MCF 10A (cell line): ENCODE measurements around the gene ASAP2. TPM values are rescaled to one million over a fixed set of nuclear protein-coding genes. Genes with fewer than 3 reads are reported as not detected.

Experiments used
- BruUV-seq: library from RNA; stranded (reverse); fragments of 400-500 nt; replicated peaks from 2 replicates; lab custom pipeline; 2021; lab: Mats Ljungman, UMichigan
- CTCF ChIA-PET: fragments of 300-600 bp; sonication (Branson Sonifier 250); formaldehyde crosslinking; extraction: SDS; loops from one replicate; lab custom pipeline; 2021; ENCODE audit warnings: antibody characterized with exemption, inconsistent platforms; lab: Yijun Ruan, JAX
- POLR2A ChIA-PET: fragments of 300-600, 350-650 bp; sonication (Branson Sonifier 250); formaldehyde crosslinking; extraction: SDS; loops from one replicate; lab custom pipeline; 2020; ENCODE audit warnings: antibody characterized with exemption, inconsistent platforms; lab: Yijun Ruan, JAX
- DNase-seq: peaks from one replicate; pipeline ENCODE4 v3.0.0-alpha.2; 2018; ENCODE audit not compliant: unreplicated experiment
- H3K27ac Mint-ChIP-seq: one replicate; pipeline ENCODE4 v1.8.0; 2022; ENCODE audit warnings: mild to moderate bottlenecking, low read depth, mixed read lengths; ENCODE audit not compliant: unreplicated experiment
- H3K27me3 Mint-ChIP-seq: one replicate; pipeline ENCODE4 v1.8.0; 2022; ENCODE audit warnings: mixed read lengths; ENCODE audit not compliant: insufficient read depth, unreplicated experiment
- H3K36me3 Mint-ChIP-seq: one replicate; pipeline ENCODE4 v1.8.0; 2022; ENCODE audit warnings: mild to moderate bottlenecking, moderate library complexity, mixed read lengths; ENCODE audit not compliant: insufficient read depth, unreplicated experiment
- H3K4me1 Mint-ChIP-seq: one replicate; pipeline ENCODE4 v1.8.0; 2022; ENCODE audit warnings: mixed read lengths; ENCODE audit not compliant: insufficient read depth, unreplicated experiment
- H3K4me3 Mint-ChIP-seq: one replicate; pipeline ENCODE4 v1.8.0; 2022; ENCODE audit warnings: mild to moderate bottlenecking, moderate library complexity, mixed read lengths; ENCODE audit not compliant: unreplicated experiment
- H3K9me3 Mint-ChIP-seq: one replicate; pipeline ENCODE4 v1.8.0; 2022; ENCODE audit warnings: mixed read lengths; ENCODE audit not compliant: unreplicated experiment
- CTCF ChIP-seq: fragments of 200-600 bp; IDR thresholded peaks from one replicate; pipeline ENCODE4 v1.8.0; 2022; ENCODE audit warnings: antibody characterized with exemption, mild to moderate bottlenecking; ENCODE audit not compliant: unreplicated experiment
- intact Hi-C: fragments of 100-400 bp; cut with micrococcal nuclease; formaldehyde crosslinking; loops from 2 replicates; pipeline ENCODE4 v1.14.1; 2022
- total RNA-seq: library from RNA; stranded (reverse); gene quantifications from 2 replicates; pipeline ENCODE4 v1.2.3, GENCODE V29; 2022

ASAP2 gene
- total RNA-seq, 1 experiment from 2014 or later: 80.8 TPM

GRCh38 chr2:9294764-9295163, 88.2 kb downstream of the ASAP2 start:
- CTCF ChIA-PET: no interaction called here
- no peak overlapping the region for H3K4me3 Mint-ChIP-seq
- TF ChIP-seq CTCF: no peak
- H3K27ac Mint-ChIP-seq: no peak overlapping the region
- no peaks in the 10 kb centered on the region for H3K9me3 Mint-ChIP-seq
- POLR2A ChIA-PET: no interaction called here
- BruUV-seq: no TSS peak
- DNase-seq: no peak
- no peaks in the 10 kb centered on the region for H3K27me3 Mint-ChIP-seq
- peaks cover 40% of the 10 kb centered on the region for H3K36me3 Mint-ChIP-seq
- intact Hi-C loops: no loop called here
- peaks cover 8% of the 10 kb centered on the region for H3K4me1 Mint-ChIP-seq

GRCh38 chr2:9296559-9296958, 89.9 kb downstream of the ASAP2 start:
- H3K9me3 Mint-ChIP-seq: no peaks in the 10 kb centered on the region
- H3K36me3 Mint-ChIP-seq: peaks cover 44% of the 10 kb centered on the region
- no peak overlapping the region for H3K4me3 Mint-ChIP-seq
- no TSS peak for BruUV-seq
- CTCF ChIA-PET: interaction anchor here (2.3 kb wide), 1 partner anchor 8 kb away, joined by 8 read pairs; no protein-coding TSS in a partner anchor
- H3K27me3 Mint-ChIP-seq: no peaks in the 10 kb centered on the region
- no peak for DNase-seq
- no peak overlapping the region for H3K27ac Mint-ChIP-seq
- POLR2A ChIA-PET: interaction anchor here (1.2 to 2.5 kb wide), 4 partner anchors 8 to 14 kb away, joined by 3 to 13 read pairs (median 5); no protein-coding TSS in a partner anchor
- intact Hi-C loops: no loop called here
- TF ChIP-seq CTCF: no peak
- peaks cover 12% of the 10 kb centered on the region for H3K4me1 Mint-ChIP-seq

DNA sequence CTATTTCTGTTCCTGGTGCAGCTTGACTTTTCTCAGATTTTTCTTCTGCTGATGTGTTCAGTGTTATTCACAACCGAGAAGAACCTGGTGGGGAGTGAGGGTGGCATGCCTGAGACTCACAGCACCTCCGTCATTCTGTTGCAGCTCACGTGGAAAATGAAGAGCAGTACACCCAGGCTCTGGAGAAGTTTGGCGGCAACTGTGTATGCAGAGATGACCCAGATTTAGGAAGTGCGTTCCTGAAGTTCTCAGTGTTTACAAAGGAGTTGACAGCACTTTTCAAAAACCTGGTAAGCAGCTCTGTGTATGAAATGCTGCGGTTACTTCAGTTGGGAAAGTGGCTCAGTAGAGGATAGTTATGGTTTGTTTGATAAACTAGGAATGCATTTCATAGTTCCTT, 90.5 kb downstream of the ASAP2 start:
- peaks cover 41% of the 10 kb centered on the region for H3K36me3 Mint-ChIP-seq
- intact Hi-C loops: no loop called here
- H3K27ac Mint-ChIP-seq: no peak overlapping the region
- no peak overlapping the region for H3K4me3 Mint-ChIP-seq
- no peak for DNase-seq
- no peaks in the 10 kb centered on the region for H3K9me3 Mint-ChIP-seq
- ChIA-PET CTCF (interaction anchor here (0.7 to 2.3 kb wide), 4 partner anchors 9 to 49 kb away, joined by 3 to 8 read pairs (median 4); no protein-coding TSS in a partner anchor), POLR2A (interaction anchor here (0.6 to 2.5 kb wide), 7 partner anchors 9 to 90 kb away, joined by 3 to 13 read pairs (median 4); partner anchors contain the start of gene ASAP2)
- peaks cover 12% of the 10 kb centered on the region for H3K4me1 Mint-ChIP-seq
- no TSS peak for BruUV-seq
- TF ChIP-seq CTCF: no peak
- no peaks in the 10 kb centered on the region for H3K27me3 Mint-ChIP-seq

DNA sequence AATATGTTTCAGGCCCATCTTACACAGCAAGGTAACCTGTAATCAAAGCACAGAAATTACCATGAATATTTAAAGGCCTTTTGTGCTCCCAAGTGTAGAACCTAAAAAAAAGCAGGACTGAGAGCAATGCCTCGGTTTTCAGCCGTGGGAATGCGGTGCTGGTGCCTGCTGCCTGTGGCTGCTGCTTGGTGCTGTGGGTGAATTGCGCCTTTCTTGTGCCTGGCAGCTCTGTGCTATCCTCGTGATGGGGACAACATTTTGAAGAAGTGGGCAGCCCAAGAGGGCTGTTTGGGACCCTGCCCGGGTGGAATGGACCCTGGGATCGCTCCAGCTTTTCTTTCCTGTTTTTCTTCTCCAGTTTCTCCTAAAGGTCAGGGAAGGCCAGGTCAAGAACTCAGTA, 91.2 kb downstream of the ASAP2 start:
- H3K4me3 Mint-ChIP-seq: no peak overlapping the region
- H3K27ac Mint-ChIP-seq: no peak overlapping the region
- ChIA-PET POLR2A (interaction anchor here (1.0 to 2.5 kb wide), 5 partner anchors 9 to 90 kb away, joined by 3 to 13 read pairs (median 4); partner anchors contain the start of gene ASAP2), CTCF (interaction anchor here (0.7 to 2.3 kb wide), 5 partner anchors 9 to 155 kb away, joined by 3 to 8 read pairs (median 3); no protein-coding TSS in a partner anchor)
- H3K9me3 Mint-ChIP-seq: no peaks in the 10 kb centered on the region
- H3K4me1 Mint-ChIP-seq: peaks cover 6% of the 10 kb centered on the region
- BruUV-seq: no TSS peak
- TF ChIP-seq CTCF: no peak
- intact Hi-C loops: no loop called here
- no peaks in the 10 kb centered on the region for H3K27me3 Mint-ChIP-seq
- DNase-seq: no peak
- H3K36me3 Mint-ChIP-seq: peaks cover 41% of the 10 kb centered on the region
